Mucosa of rectum (tissue), 2 donors: ENCODE data around the gene ALS2CL.

Source experiments
- H3K27ac ChIP-seq, 2 donors: one replicate each; pipeline ENCODE4 v1.7.0; 2013; ENCODE audit warnings: inconsistent platforms in 2 of 2, low read depth in 2 of 2, low read length in 2 of 2
- H3K27me3 ChIP-seq, 2 donors: one replicate each; pipeline ENCODE4 v1.7.0; 2013; ENCODE audit warnings: low read length in 2 of 2; ENCODE audit not compliant: control insufficient read depth in 2 of 2, insufficient read depth in 2 of 2
- H3K36me3 ChIP-seq, 2 donors: one replicate each; pipeline ENCODE4 v1.7.0; 2013; ENCODE audit warnings: low read length in 2 of 2; ENCODE audit not compliant: control insufficient read depth in 2 of 2, insufficient read depth in 2 of 2
- H3K4me1 ChIP-seq, 2 donors: one replicate each; pipeline ENCODE4 v1.7.0; 2013; ENCODE audit warnings: low read length in 2 of 2, mild to moderate bottlenecking in 1 of 2; ENCODE audit not compliant: control insufficient read depth in 2 of 2, insufficient read depth in 2 of 2
- H3K4me3 ChIP-seq, 2 donors: one replicate each; pipeline ENCODE4 v1.7.0; 2013; ENCODE audit warnings: low read length in 2 of 2
- H3K9ac ChIP-seq, 2 donors: one replicate each; pipeline ENCODE4 v1.7.0; 2013; ENCODE audit warnings: low read length in 2 of 2, low read depth in 1 of 2, mild to moderate bottlenecking in 1 of 2
- H3K9me3 ChIP-seq, 2 donors: one replicate each; pipeline ENCODE4 v1.7.0; 2013; ENCODE audit warnings: low read length in 2 of 2; ENCODE audit not compliant: control insufficient read depth in 2 of 2
- donor health status: healthy.
- donor health status: Normal muscosa, but diverticular disease.

Gene ALS2CL

GRCh38 chr3:46730819-46731218, 37.3 kb upstream of the ALS2CL start:
- H3K36me3 ChIP-seq, result no peaks in the 10 kb centered on the region
- no peaks in the 10 kb centered on the region for H3K9me3 ChIP-seq
- H3K9ac ChIP-seq, result no peak overlapping the region
- no peaks in the 10 kb centered on the region for H3K27me3 ChIP-seq
- H3K4me1 ChIP-seq, result no peaks in the 10 kb centered on the region
- no peak overlapping the region for H3K4me3 ChIP-seq
- H3K27ac ChIP-seq, result no peak overlapping the region

- H3K27ac ChIP-seq, result no peak overlapping the region
- no peaks in the 10 kb centered on the region for H3K9me3 ChIP-seq
- peaks cover 0 to 2% of the 10 kb centered on the region in 2 donors for H3K27me3 ChIP-seq
- H3K9ac ChIP-seq, result no peak overlapping the region
- H3K4me1 ChIP-seq, result no peaks in the 10 kb centered on the region
- no peak overlapping the region for H3K4me3 ChIP-seq
- H3K36me3 ChIP-seq, result no peaks in the 10 kb centered on the region
Measured at GRCh38 chr3:46729038-46729437, 35.6 kb upstream of the ALS2CL start.

- Histone ChIP-seq H3K27ac (no peak overlapping the region), H3K9ac (no peak overlapping the region), H3K27me3 (peaks cover 0 to 2% of the 10 kb centered on the region in 2 donors), H3K9me3 (no peaks in the 10 kb centered on the region), H3K36me3 (no peaks in the 10 kb centered on the region), H3K4me3 (no peak overlapping the region), H3K4me1 (no peaks in the 10 kb centered on the region)
Measured at GRCh38 chr3:46725621-46726314, 32.3 kb upstream of the ALS2CL start.

- H3K27me3 ChIP-seq, result peaks cover 2% of the 10 kb centered on the region in 2 donors
- H3K4me1 ChIP-seq, result no peaks in the 10 kb centered on the region
- H3K4me3 ChIP-seq, result no peak overlapping the region
- H3K36me3 ChIP-seq, result no peaks in the 10 kb centered on the region
- H3K9ac ChIP-seq, result no peak overlapping the region
- H3K27ac ChIP-seq, result no peak overlapping the region
- no peaks in the 10 kb centered on the region for H3K9me3 ChIP-seq
Measured at GRCh38 chr3:46724424-46724823, 30.9 kb upstream of the ALS2CL start.

GRCh38 chr3:46722443-46722842, 29.0 kb upstream of the ALS2CL start:
- H3K4me1 ChIP-seq, result no peaks in the 10 kb centered on the region
- no peaks in the 10 kb centered on the region for H3K36me3 ChIP-seq
- H3K27ac ChIP-seq, result no peak overlapping the region
- no peaks in the 10 kb centered on the region for H3K9me3 ChIP-seq
- H3K27me3 ChIP-seq, result peaks cover 2% of the 10 kb centered on the region in 2 donors
- H3K9ac ChIP-seq, result no peak overlapping the region
- H3K4me3 ChIP-seq, result no peak overlapping the region

GRCh38 chr3:46721009-46721408, 27.5 kb upstream of the ALS2CL start:
- no peaks in the 10 kb centered on the region for H3K4me1 ChIP-seq
- no peak overlapping the region for H3K4me3 ChIP-seq
- H3K27ac ChIP-seq, result no peak overlapping the region
- no peak overlapping the region for H3K9ac ChIP-seq
- H3K9me3 ChIP-seq, result no peaks in the 10 kb centered on the region
- no peaks in the 10 kb centered on the region for H3K36me3 ChIP-seq
- peaks cover 2% of the 10 kb centered on the region in 2 donors for H3K27me3 ChIP-seq

GRCh38 chr3:46719735-46720271, 26.3 kb upstream of the ALS2CL start:
- Histone ChIP-seq H3K9me3 (no peaks in the 10 kb centered on the region), H3K9ac (no peak overlapping the region), H3K4me3 (no peak overlapping the region), H3K36me3 (no peaks in the 10 kb centered on the region), H3K27me3 (peaks cover 0 to 2% of the 10 kb centered on the region in 2 donors), H3K4me1 (no peaks in the 10 kb centered on the region), H3K27ac (no peak overlapping the region)

GRCh38 chr3:46719044-46719565, 25.6 kb upstream of the ALS2CL start:
- no peak overlapping the region for H3K4me3 ChIP-seq
- H3K9ac ChIP-seq, result no peak overlapping the region
- no peak overlapping the region for H3K27ac ChIP-seq
- H3K27me3 ChIP-seq, result peaks cover 0 to 2% of the 10 kb centered on the region in 2 donors
- H3K9me3 ChIP-seq, result no peaks in the 10 kb centered on the region
- H3K36me3 ChIP-seq, result no peaks in the 10 kb centered on the region
- H3K4me1 ChIP-seq, result no peaks in the 10 kb centered on the region

GRCh38 chr3:46717447-46718231, 24.2 kb upstream of the ALS2CL start, which contains the start of gene PRSS50:
Gene PRSS50 (minus strand): TSS chr3:46717869. CDS start chr3:46717824, 45 bp downstream.
- H3K36me3 ChIP-seq, result no peaks in the 10 kb centered on the region
- H3K9me3 ChIP-seq, result no peaks in the 10 kb centered on the region
- H3K9ac ChIP-seq, result no peak within 1 kb of the TSS
- no peak within 1 kb of the TSS for H3K4me3 ChIP-seq
- no peak within 1 kb of the TSS for H3K27ac ChIP-seq
- H3K27me3 ChIP-seq, result peaks cover 0 to 2% of the 10 kb centered on the region in 2 donors
- no peaks in the 10 kb centered on the region for H3K4me1 ChIP-seq
